Measurements from ENCODE around the gene GTF3C1.

The GTF3C1 gene

GRCh38 chr16:27485126-27485525 lies 64.6 kb downstream of the GTF3C1 start:
- DNase-seq: no peak

GRCh38 chr16:27483624-27484023 lies 66.1 kb downstream of the GTF3C1 start:
- DNase-seq: no peak

DNA sequence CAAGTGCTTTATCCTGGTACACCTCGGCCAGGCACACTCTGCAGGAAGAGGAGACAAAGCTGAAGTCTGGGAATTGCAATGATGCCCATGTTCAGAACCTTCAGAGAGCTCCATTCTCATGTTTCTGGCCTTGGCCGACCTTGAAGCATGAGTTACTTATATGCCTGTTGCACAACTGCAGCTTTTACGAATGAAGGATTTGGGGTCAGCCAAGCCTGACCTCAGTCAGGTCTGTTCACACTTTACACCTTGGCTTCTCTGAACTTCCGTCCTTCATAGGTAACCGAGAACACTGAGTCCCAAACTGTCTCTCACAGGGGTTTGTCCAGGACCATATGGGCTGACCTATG lies 66.7 kb downstream of the GTF3C1 start:
- DNase-seq: no peak

DNA sequence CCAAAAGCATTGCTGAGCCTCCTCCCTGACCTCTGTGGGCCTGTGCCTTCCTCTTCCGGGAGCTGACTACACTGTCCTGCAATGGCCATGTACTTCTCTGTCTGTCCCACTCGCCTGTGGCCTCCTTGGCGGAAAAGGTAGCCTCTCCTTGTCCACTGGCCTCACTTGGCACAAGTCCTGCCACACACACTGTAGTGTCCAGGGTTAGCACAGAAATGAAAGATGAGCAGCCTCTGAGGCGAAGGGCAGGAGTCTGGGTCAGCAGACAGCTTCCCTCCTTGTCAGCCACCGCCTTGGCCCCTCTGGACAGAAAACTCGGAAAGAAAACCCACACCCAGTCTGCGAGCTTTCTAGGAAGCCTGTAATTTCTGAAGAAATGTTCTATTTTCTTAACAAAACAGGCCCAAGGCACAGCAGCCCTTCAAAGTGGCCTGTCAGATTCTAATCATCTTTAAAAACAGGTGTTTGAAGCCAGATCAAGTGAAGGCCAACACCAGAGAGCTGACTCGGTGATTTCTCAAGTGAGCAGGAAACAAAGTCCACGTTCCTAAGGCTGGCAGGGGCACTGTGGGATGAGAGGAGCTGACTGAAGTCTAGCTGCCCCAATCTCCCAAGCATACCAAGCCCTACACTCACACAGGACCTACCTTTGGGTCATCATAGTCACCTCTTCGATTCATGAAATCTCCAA lies 67.2 kb downstream of the GTF3C1 start:
- no peak for DNase-seq

- DNase-seq: no peak
Measured at GRCh38 chr16:27481282-27481934, 68.3 kb downstream of the GTF3C1 start.

GRCh38 chr16:27480761-27481160 lies 69.0 kb downstream of the GTF3C1 start:
- no peak for DNase-seq

DNA sequence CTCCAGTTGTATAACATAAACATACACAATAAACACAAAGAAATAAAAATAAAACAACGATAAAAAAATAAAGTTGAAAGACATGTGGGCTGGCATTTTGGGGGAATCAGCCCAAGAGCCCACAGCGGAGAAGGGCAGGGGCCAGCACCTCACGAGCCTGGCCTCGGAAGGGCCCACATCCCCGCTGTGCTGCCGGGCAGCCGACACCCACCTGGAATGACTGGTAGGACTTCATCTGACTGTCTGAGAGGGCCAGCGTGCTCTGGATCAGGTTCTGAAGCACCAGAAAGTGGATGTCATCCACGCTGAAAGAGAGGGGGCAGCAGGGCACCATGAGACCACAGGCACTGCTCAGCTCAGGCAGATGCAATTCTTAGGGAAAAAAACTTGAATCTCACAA lies 73.5 kb downstream of the GTF3C1 start:
- DNase-seq: no peak

- no peak for DNase-seq
Measured at GRCh38 chr16:27475561-27475960, 74.2 kb downstream of the GTF3C1 start.

DNA sequence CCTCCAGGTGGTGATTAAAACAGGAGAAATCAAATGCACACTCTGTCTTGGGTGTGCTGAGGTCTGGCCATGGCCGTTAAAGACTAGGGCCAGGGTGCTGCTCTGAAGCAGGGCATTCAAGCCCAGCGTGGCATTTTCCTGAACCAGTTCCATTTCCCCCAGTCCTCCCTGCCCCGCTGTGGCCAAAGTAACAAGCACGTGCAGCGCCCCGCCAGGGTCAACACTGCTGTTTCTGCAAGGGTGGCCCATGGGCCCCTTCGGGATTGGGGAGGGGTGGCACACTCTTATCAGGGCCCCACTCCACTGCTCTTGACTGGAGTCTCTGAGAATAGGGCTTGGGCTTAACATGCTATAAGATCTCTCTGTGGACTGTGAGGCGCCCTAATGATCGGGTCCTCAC lies 74.8 kb downstream of the GTF3C1 start:
- DNase-seq: no peak

- no peak for DNase-seq
Measured at GRCh38 chr16:27474041-27474440, 75.7 kb downstream of the GTF3C1 start.

DNA sequence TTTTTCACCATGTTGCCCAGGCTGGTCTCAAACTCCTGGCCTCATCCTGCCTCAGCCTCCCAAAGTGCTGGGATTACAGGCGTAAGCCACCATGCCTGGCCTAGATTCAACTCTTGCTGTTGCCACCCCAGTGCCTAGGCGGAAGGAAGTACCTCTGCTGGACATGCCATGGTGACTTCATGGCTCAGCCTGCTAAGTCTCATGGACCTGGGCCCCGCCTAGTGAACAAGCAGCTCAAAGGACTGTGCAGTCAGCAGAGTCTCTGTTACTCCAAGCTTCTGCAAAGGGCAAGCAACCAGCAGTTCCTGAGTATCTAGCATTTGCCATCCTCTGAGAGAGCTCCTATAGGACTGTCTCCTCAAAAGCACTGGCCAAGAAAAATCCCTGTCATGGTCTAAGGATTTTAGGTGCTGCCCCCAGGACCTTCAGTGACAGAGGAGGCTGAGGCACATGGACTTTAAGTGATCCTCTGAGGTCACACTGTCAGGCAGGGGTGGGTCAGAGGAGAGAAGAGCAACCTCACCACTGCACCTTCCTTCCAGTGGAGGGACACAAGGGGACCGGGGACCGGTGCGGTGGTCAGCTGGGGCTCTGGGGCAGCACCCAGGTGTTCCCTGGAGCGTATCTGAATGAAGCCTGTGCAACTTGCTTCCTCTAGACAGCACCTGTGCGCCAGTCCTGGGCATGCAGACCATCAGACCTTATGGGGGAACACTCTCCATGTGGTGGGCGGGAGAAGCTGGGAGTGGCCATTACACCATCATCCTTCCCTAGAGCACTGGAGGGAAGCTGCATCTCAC lies 76.4 kb downstream of the GTF3C1 start:
- DNase-seq: peak in 1 of 4 experiments; percentile 9

- DNase-seq: no peak
Measured at GRCh38 chr16:27472091-27473020, 77.4 kb downstream of the GTF3C1 start.

- no peak for DNase-seq
Measured at GRCh38 chr16:27471661-27472060, 78.1 kb downstream of the GTF3C1 start.

GRCh38 chr16:27470567-27471431 lies 78.9 kb downstream of the GTF3C1 start:
- peak; percentile 28 to 59 (median 46) for DNase-seq

GRCh38 chr16:27468941-27469531 lies 80.7 kb downstream of the GTF3C1 start:
- DNase-seq: no peak

- no peak for DNase-seq
Measured at GRCh38 chr16:27465483-27465879, 84.2 kb downstream of the GTF3C1 start.

DNA sequence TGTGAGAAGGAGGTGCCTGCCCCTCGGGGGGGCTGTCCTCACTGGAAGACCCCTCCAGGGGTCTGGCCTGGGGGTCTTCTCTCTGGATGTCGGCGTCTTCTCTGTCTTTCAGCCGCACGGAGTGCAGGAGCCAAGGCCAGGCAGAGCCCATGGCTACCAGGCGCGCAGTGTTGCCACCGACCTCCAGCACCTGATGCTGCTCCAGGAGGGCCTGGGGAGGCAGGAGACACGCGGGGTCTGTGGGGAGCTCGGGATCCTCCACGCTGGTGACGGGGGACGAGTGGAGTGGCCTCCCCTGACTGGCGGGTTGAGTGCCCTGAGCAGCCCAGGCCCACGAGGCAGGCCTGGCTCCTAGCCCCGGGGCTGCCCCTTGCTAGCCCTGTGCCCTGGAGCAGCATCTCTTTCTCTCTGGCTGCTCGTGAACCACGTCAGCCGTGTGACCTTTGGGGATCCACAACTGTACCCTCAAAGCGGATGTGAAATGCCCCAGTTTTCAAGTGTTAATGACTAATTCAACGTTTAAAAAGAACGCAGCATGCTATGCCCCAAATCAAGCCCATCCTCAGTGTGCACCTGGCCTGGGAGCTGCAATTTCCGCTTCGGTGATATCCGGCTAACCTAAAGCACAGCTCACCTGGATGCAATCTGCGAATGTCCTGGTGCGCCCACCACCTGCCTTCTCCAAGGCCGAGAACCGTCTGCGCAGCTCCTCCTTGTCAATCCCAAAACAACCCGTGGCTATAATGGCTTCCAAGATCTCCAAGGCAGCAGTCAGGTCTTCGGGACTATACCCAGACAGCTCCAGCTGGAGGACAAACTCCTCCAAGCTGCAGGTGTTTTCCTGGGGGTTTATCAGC lies 84.9 kb downstream of the GTF3C1 start:
- DNase-seq: no peak

DNA sequence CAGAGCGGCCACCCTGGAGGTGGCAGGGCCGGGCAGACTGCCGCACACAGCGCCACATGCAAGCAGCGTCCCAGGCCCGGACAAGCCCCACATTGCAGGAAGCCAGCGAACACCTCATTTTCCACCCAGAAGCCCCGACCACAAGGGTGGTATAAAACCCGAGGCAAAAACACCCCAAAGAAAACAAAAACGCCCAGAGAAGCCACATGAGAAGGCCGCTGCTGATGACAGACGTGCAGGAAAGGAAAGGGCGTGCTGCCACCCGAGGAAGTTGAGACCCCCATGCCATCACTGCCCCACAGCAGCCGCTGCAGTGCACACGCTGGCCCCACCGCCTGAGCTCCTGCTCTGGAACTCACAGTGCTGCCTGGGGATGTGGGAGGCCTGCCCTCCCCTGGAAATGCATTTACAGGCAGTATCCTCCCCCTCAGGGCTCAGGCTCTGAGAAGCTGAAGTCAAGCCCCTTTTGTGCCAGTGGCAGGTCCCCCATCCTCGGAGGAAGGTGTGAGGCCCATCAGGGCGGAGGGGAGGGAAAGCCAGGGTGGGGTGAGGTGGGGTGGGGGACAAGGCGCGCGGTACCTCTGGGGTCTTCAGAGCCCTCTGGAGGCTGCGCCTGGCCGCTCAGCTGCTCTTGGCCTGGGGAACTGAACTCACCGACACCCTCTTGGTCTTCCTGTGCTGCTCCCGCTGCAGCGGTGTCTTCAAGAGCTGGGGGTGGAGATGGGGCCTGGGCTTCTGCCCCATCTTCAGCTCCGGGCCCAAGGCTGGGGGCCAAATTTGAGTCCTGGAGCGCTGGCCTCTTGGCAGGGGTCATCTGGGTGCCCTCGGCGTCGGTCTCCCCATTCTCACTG lies 85.7 kb downstream of the GTF3C1 start:
- DNase-seq: no peak

Measured in suppressor macrophage (primary cell).